Panc1 (cell line): Measurements from ENCODE around the gene LEKR1. TPM values are rescaled to one million over a fixed set of nuclear protein-coding genes. Genes with fewer than 3 reads are reported as not detected.

Source experiments
- ATAC-seq: fragments of 200-7000 bp; cut with Tn5 transposase; 2 replicates; pipeline ENCODE4 v1.9.1; 2020; ENCODE audit warnings: mild to moderate bottlenecking, moderate library complexity
- Bru-seq: library from RNA; stranded (reverse); fragments of 400-500 nt; gene quantifications from one replicate; lab custom pipeline; 2021; lab: Mats Ljungman, UMichigan
- BruChase-seq, 2 experiments: library from RNA; stranded (reverse); fragments of 400-500 nt; gene quantifications; one replicate each; lab custom pipeline; 2021; lab: Mats Ljungman, UMichigan
- BruUV-seq: library from RNA; stranded (reverse); fragments of 400-500 nt; replicated peaks from 2 replicates; lab custom pipeline; 2021; lab: Mats Ljungman, UMichigan
- CTCF ChIA-PET: fragments of 300-600 bp; sonication (Branson Sonifier 250); formaldehyde crosslinking; loops from one replicate; lab custom pipeline; 2022; ENCODE audit warnings: antibody characterized with exemption; lab: Charles Lee
- POLR2A ChIA-PET: fragments of 300-600 bp; sonication (Branson Sonifier 250); formaldehyde crosslinking; loops from one replicate; lab custom pipeline; 2022; ENCODE audit warnings: antibody characterized with exemption; lab: Charles Lee
- DNase-seq: peaks from one replicate; pipeline ENCODE4 v3.0.0-alpha.2; 2010; ENCODE audit warnings: low read depth, low spot score
- H3K27ac ChIP-seq: 2 replicates; pipeline ENCODE4 v1.5.1; 2011; ENCODE audit warnings: mild to moderate bottlenecking, low read length, inconsistent platforms
- H3K27me3 ChIP-seq: fragments of 200-500 bp; sonication (Bioruptor generic); 2 replicates; pipeline ENCODE4 v1.6.0; 2014; ENCODE audit warnings: low read length, inconsistent platforms; ENCODE audit not compliant: control insufficient read depth, insufficient read depth
- H3K36me3 ChIP-seq: fragments of 200-500 bp; sonication (Bioruptor generic); 2 replicates; pipeline ENCODE4 v1.5.1; 2014; ENCODE audit warnings: inconsistent platforms, mild to moderate bottlenecking, low read length, moderate library complexity; ENCODE audit not compliant: control insufficient read depth, insufficient read depth
- H3K4me1 ChIP-seq: 2 replicates; pipeline ENCODE4 v1.5.1; 2011; ENCODE audit warnings: inconsistent platforms, mild to moderate bottlenecking, low read length, moderate library complexity; ENCODE audit not compliant: control insufficient read depth, insufficient read depth
- H3K4me3 ChIP-seq, 2 experiments: 2 replicates each; pipeline ENCODE4 v1.5.1; 2011 to 2012; ENCODE audit warnings: low read depth in 2 of 2, low read length in 2 of 2, mild to moderate bottlenecking in 2 of 2, inconsistent platforms in 1 of 2, moderate library complexity in 1 of 2
- H3K9me3 ChIP-seq: fragments of 200-500 bp; sonication (Bioruptor generic); 2 replicates; pipeline ENCODE4 v1.5.1; 2014; ENCODE audit warnings: low read depth, mild to moderate bottlenecking, inconsistent platforms, low read length, moderate library complexity; ENCODE audit not compliant: control insufficient read depth, insufficient read depth
- CTCF ChIP-seq: fragments of 450-650 bp; IDR thresholded peaks from 2 replicates; pipeline ENCODE4 v1.5.1; 2017; ENCODE audit warnings: mild to moderate bottlenecking
- POLR2AphosphoS5 ChIP-seq: IDR thresholded peaks from 2 replicates; pipeline ENCODE4 v1.6.1; 2012; ENCODE audit warnings: mild to moderate bottlenecking, low read depth, low read length, moderate library complexity
- REST ChIP-seq, 2 experiments: IDR thresholded peaks; 2 replicates each; pipeline ENCODE4 v1.6.1; 2011 to 2012; ENCODE audit warnings: low read depth in 2 of 2, control low read depth in 1 of 2, low read length in 1 of 2, mild to moderate bottlenecking in 1 of 2, moderate library complexity in 1 of 2; ENCODE audit not compliant: insufficient read depth in 1 of 2
- SIN3A ChIP-seq: IDR thresholded peaks from 2 replicates; pipeline ENCODE4 v1.6.1; 2012; ENCODE audit warnings: low read depth, mild to moderate bottlenecking, low read length, moderate library complexity, borderline replicate concordance; ENCODE audit not compliant: insufficient read depth
- TCF7L2 ChIP-seq: IDR thresholded peaks from 2 replicates; pipeline ENCODE4 v1.6.1; 2011; ENCODE audit warnings: mild to moderate bottlenecking, low read depth, low read length, inconsistent platforms
- in situ Hi-C: cut with HindIII; loops from 2 replicates; pipeline ENCODE4 v1.10.0; 2016; ENCODE audit warnings: low sequenced_read_pairs, low pct_unique_long_range_greater_than_20kb
- intact Hi-C: fragments of 100-400 bp; cut with micrococcal nuclease; formaldehyde crosslinking; loops from one replicate; pipeline ENCODE4 v1.10.0; 2022; ENCODE audit not compliant: unreplicated experiment
- long read RNA-seq: library from polyadenylated mRNA; unstranded; transcript quantifications from one replicate; pipeline ENCODE4 v2.0.0, GENCODE V29; 2021; ENCODE audit not compliant: unreplicated experiment
- polyA plus RNA-seq: library from polyadenylated mRNA; unstranded; fragments of >200 nt; gene quantifications from one replicate; pipeline ENCODE4 v1.2.1, GENCODE V29; 2012; ENCODE audit warnings: missing spikeins; ENCODE audit not compliant: insufficient read length
- total RNA-seq: library from RNA; stranded (reverse); gene quantifications from one replicate; pipeline ENCODE4 v1.2.1, GENCODE V29; 2021; ENCODE audit not compliant: unreplicated experiment

Gene LEKR1
- total RNA-seq, result not detected
- polyA plus RNA-seq, result not detected
- percentile 5 among the genes with signal in this experiment for Bru-seq, nascent RNA
- percentile 8 among the genes with signal in this experiment for BruChase-seq, experiment 1, labeled RNA remaining after a 2-hour chase
- BruChase-seq, experiment 2, labeled RNA remaining after a 6-hour chase, result percentile 8 among the genes with signal in this experiment
- long read RNA-seq, result 0 reads

- no peak for TF ChIP-seq SIN3A
- no peak for TF ChIP-seq REST (IDR thresholded peaks at IDR 0.05; ENCODE audit: insufficient read depth in 1 of 2, low read depth in 2 of 2, low read length in 1 of 2)
- TF ChIP-seq CTCF, result no peak
- no peak for TF ChIP-seq TCF7L2
- no peak for TF ChIP-seq POLR2AphosphoS5
- Histone ChIP-seq H3K27me3 (no peaks in the 10 kb centered on the region), H3K4me1 (no peaks in the 10 kb centered on the region), H3K27ac (no peak within 1 kb of the TSS), H3K9me3 (no peaks in the 10 kb centered on the region), H3K4me3 (peak within 1 kb of the TSS in 1 of 2 experiments; percentile 28; a peak in 1 of 4 replicates), H3K36me3 (no peaks in the 10 kb centered on the region; the same call in 1 of the 2 replicates)
- ATAC-seq (no peak), DNase-seq (no peak)
- ChIA-PET POLR2A (no interaction called here), CTCF (no interaction called here)
- intact Hi-C loops (no loop called here), in situ Hi-C loops (no loop called here)
- no TSS peak for BruUV-seq
Observed at GRCh38 chr3:156826144-156826895, at the start of gene LEKR1. Gene LEKR1 (plus strand): TSS chr3:156826353. CDS start chr3:156829330, 2,977 bp downstream.

- intact Hi-C loops, result no loop called here
- no TSS peak for BruUV-seq
- POLR2A ChIA-PET, result interaction anchor here (0.9 kb wide), 1 partner anchor 312 kb away, joined by 3 read pairs; no protein-coding TSS in a partner anchor
- ATAC-seq (no peak), DNase-seq (no peak)
- no peak overlapping the region for H3K4me3 ChIP-seq
- CTCF ChIA-PET, result no interaction called here
- TF ChIP-seq REST (IDR thresholded peaks at IDR 0.05; ENCODE audit: insufficient read depth in 1 of 2, low read depth in 2 of 2, low read length in 1 of 2), result no peak
- no peak for TF ChIP-seq POLR2AphosphoS5
- no peak for TF ChIP-seq SIN3A
- no peak for TF ChIP-seq CTCF
- TF ChIP-seq TCF7L2, result no peak
- no peaks in the 10 kb centered on the region for H3K27me3 ChIP-seq
- in situ Hi-C loops, result no loop called here
- H3K4me1 ChIP-seq, result no peaks in the 10 kb centered on the region
- H3K36me3 ChIP-seq, result no peaks in the 10 kb centered on the region
- H3K27ac ChIP-seq, result no peak overlapping the region
- no peaks in the 10 kb centered on the region for H3K9me3 ChIP-seq
Observed at GRCh38 chr3:156776871-156777270, 49.3 kb upstream of the LEKR1 start.
